T-helper 2 cell treated with Interferon-gamma antibody and Interleukin-4, amounts not matched to agents 5 μg/mL and 100 μg/mL, for 36 hours (primary cell): Measurements from ENCODE around the gene KCNAB1.
"Not testable (repeated sequence)": the region's sequence is repeated elsewhere in the genome, so short reads cannot be mapped to it uniquely, and the experiment has no call there.

Experiments used
- DNase-seq: peaks from one replicate; pipeline ENCODE4 v3.0.0; 2021; ENCODE audit warnings: low spot score
- H3K27ac Mint-ChIP-seq: one replicate; pipeline ENCODE4 v1.8.0; 2021; ENCODE audit warnings: mild to moderate bottlenecking, mixed read lengths
- H3K27me3 Mint-ChIP-seq: one replicate; pipeline ENCODE4 v1.8.0; 2021; ENCODE audit warnings: low read depth, mixed read lengths
- H3K36me3 Mint-ChIP-seq: one replicate; pipeline ENCODE4 v1.8.0; 2021; ENCODE audit warnings: low read depth, mixed read lengths
- H3K4me1 Mint-ChIP-seq: one replicate; pipeline ENCODE4 v1.8.0; 2021; ENCODE audit warnings: low read depth, mixed read lengths
- H3K4me3 Mint-ChIP-seq: one replicate; pipeline ENCODE4 v1.8.0; 2022; ENCODE audit warnings: mild to moderate bottlenecking, moderate library complexity, mixed read lengths
- H3K9me3 Mint-ChIP-seq: one replicate; pipeline ENCODE4 v1.8.0; 2021; ENCODE audit warnings: mixed read lengths

The KCNAB1 gene

DNA sequence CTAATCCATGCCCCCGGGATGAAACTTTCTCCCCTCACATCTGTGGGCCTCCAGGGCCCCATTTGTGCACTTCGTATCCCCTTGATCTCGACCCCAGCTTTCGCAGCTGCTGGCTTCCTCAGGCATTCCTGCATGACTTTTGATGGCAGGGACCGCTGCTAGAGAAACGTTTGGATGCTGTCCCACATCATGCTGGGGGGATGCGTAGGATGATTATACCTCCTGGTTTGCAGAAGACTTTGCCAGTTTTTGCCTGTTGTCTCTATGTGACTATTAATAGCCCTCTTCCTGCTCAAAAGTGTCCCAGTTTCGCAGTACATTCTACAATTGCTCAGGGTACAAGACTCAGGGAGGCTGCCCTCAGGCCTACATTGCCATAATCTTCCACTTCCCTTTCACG lies 10.4 kb upstream of the KCNAB1 start:
- H3K36me3 Mint-ChIP-seq: no peaks in the 10 kb centered on the region
- H3K4me3 Mint-ChIP-seq: no peak overlapping the region
- no peak for DNase-seq
- H3K9me3 Mint-ChIP-seq: no peaks in the 10 kb centered on the region
- no peaks in the 10 kb centered on the region for H3K27me3 Mint-ChIP-seq
- no peak overlapping the region for H3K27ac Mint-ChIP-seq
- no peaks in the 10 kb centered on the region for H3K4me1 Mint-ChIP-seq

GRCh38 chr3:156126467-156126866 lies 6.1 kb downstream of the KCNAB1 start:
- no peaks in the 10 kb centered on the region for H3K4me1 Mint-ChIP-seq
- H3K36me3 Mint-ChIP-seq: no peaks in the 10 kb centered on the region
- no peak for DNase-seq
- no peak overlapping the region for H3K4me3 Mint-ChIP-seq
- H3K27ac Mint-ChIP-seq: no peak overlapping the region
- H3K27me3 Mint-ChIP-seq: peaks cover 16% of the 10 kb centered on the region
- no peaks in the 10 kb centered on the region for H3K9me3 Mint-ChIP-seq

- Mint-ChIP-seq H3K36me3 (no peaks in the 10 kb centered on the region), H3K27me3 (peaks cover 25% of the 10 kb centered on the region), H3K9me3 (no peaks in the 10 kb centered on the region), H3K27ac (no peak overlapping the region), H3K4me3 (no peak overlapping the region), H3K4me1 (no peaks in the 10 kb centered on the region)
- no peak for DNase-seq
Observed at GRCh38 chr3:156131241-156131640, 10.9 kb downstream of the KCNAB1 start.

- Mint-ChIP-seq H3K36me3 (no peaks in the 10 kb centered on the region), H3K27me3 (peaks cover 28% of the 10 kb centered on the region), H3K4me1 (no peaks in the 10 kb centered on the region), H3K9me3 (no peaks in the 10 kb centered on the region), H3K27ac (no peak overlapping the region), H3K4me3 (no peak overlapping the region)
- DNase-seq: no peak
Observed at GRCh38 chr3:156131799-156132198, 11.4 kb downstream of the KCNAB1 start.

DNA sequence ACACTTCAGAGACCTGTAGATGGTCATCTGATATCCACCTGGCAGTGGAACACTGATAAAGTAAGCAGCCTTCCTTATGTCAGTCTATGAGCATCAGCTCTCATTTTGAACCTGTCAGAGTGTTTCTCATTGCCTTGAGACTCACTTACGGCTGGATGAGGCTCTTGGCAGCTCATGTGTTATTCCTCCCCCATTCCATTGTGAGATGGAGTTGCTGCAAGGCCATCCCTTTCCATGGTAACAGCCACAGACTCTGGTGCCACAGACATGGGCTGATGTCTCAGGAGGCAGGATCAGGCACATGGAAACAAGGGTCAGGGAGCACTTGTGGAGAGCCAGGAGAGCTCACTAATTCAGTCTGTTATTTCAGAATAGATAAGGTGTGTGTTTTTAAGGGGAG lies 11.9 kb downstream of the KCNAB1 start:
- Mint-ChIP-seq H3K4me3 (no peak overlapping the region), H3K27me3 (peaks cover 31% of the 10 kb centered on the region), H3K36me3 (no peaks in the 10 kb centered on the region), H3K9me3 (no peaks in the 10 kb centered on the region), H3K4me1 (no peaks in the 10 kb centered on the region), H3K27ac (no peak overlapping the region)
- no peak for DNase-seq

DNA sequence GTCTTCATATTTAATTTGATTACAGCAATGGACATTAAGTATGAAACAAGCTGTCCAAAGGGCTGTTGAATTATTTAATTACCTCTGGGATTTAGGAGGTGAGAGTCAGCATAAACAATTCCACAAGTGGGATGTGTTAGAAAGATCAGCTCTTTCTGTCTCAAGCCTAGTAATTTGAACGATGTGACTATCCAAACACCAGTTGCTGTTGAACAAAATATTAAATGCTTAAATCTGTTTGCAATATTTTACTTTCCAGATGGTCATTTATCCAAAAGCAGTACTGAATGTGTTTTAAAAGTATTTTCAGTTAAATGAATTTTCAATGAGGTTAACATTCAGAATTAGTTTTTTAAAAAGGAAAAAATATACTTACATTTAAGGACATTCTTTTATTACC lies 12.7 kb downstream of the KCNAB1 start:
- H3K9me3 Mint-ChIP-seq: no peaks in the 10 kb centered on the region
- H3K27me3 Mint-ChIP-seq: peaks cover 33% of the 10 kb centered on the region

DNA sequence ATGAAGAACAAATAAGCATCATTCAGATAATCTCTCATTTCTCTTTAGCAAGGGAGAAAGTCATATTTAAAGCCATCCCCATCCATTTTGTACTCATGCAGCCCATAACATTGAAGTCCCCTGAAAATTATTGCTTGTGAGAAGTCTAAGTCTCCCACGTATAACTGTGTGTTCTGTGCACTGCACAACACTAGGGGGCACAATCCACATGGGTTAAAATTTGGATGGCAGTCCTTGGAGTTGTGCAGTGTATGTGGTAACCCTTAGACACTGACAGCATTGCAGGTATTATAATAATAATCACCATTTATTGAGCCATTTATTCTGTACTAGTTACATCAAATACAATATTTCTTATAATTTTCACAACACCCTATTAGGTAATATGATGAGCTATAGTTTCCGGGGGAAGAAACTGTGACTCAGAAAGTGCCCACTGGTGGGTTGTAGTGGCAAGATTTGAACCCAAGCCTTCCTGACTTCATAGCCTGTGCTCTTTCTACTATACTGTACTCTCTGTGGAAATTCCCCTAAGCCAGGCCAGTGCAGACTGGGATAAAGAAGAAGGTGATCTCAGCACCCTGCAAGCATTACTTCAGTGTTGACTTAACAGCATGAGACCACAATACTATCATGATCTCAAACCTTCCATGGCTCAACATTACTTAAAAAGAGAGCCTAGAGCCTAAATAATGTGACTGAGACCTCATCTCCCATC lies 15.7 kb downstream of the KCNAB1 start:
- H3K36me3 Mint-ChIP-seq: no peaks in the 10 kb centered on the region
- DNase-seq: no peak
- no peak overlapping the region for H3K27ac Mint-ChIP-seq
- H3K27me3 Mint-ChIP-seq: peaks cover 46% of the 10 kb centered on the region
- no peaks in the 10 kb centered on the region for H3K9me3 Mint-ChIP-seq
- H3K4me1 Mint-ChIP-seq: no peaks in the 10 kb centered on the region
- no peak overlapping the region for H3K4me3 Mint-ChIP-seq

More for the DNA sequence above, 12.7 kb downstream of the KCNAB1 start:
- Mint-ChIP-seq H3K27ac (no peak overlapping the region), H3K36me3 (no peaks in the 10 kb centered on the region), H3K4me3 (no peak overlapping the region), H3K4me1 (no peaks in the 10 kb centered on the region)
- DNase-seq: no peak

- H3K27me3 Mint-ChIP-seq: peaks cover 46% of the 10 kb centered on the region
- not testable (repeated sequence) for H3K27ac Mint-ChIP-seq, H3K36me3 Mint-ChIP-seq, DNase-seq, H3K9me3 Mint-ChIP-seq, H3K4me3 Mint-ChIP-seq, H3K4me1 Mint-ChIP-seq
Observed at GRCh38 chr3:156137397-156137796, 17.0 kb downstream of the KCNAB1 start.

- Mint-ChIP-seq H3K4me3 (no peak overlapping the region), H3K27ac (no peak overlapping the region), H3K36me3 (no peaks in the 10 kb centered on the region), H3K9me3 (no peaks in the 10 kb centered on the region), H3K27me3 (peaks cover 52% of the 10 kb centered on the region), H3K4me1 (no peaks in the 10 kb centered on the region)
- no peak for DNase-seq
Observed at GRCh38 chr3:156140001-156140595, 19.7 kb downstream of the KCNAB1 start.

- Mint-ChIP-seq H3K36me3 (no peaks in the 10 kb centered on the region), H3K4me3 (no peak overlapping the region), H3K4me1 (no peaks in the 10 kb centered on the region), H3K9me3 (no peaks in the 10 kb centered on the region), H3K27ac (no peak overlapping the region), H3K27me3 (peaks cover 57% of the 10 kb centered on the region)
- DNase-seq: no peak
Observed at GRCh38 chr3:156142702-156143101, 22.3 kb downstream of the KCNAB1 start.

DNA sequence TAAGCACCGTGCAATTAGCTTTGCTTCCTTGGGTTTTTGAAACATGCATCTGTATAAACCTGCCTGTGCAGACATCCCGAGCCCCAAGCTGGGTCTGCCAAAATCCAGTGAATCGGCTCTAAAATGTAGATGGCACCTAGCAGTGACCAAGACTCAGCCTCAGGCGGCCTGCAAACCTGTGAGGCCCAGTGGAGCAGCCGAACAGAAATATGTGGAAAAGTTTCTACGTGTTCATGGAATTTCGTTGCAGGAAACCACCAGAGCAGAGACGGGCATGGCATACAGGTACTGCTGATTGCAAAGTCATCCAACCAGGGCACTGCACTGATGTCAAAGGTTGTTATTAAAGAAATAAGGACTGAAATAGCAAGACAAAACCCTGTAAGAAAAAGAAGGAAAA lies 22.8 kb downstream of the KCNAB1 start:
- peaks cover 56% of the 10 kb centered on the region for H3K27me3 Mint-ChIP-seq

DNA sequence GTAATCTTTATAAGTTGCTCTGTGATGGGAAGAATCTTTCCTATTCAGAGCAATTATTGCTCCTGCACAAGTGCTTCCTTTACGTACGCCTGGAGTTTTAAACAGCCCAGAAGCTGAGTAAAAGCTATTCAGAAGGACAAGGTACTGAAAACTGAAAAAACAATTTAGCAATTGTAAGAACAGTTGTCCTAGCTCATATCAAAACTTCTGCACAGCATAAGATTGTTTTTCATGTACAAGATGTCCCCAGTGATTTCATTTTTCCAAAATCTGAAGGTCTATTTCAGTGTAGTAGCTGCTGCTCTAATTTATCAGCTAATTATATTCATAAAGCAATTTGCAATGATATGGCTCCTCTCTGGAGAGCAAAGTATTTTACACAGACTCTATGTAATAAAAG lies 23.7 kb downstream of the KCNAB1 start:
- Mint-ChIP-seq H3K4me1 (peaks cover 1% of the 10 kb centered on the region), H3K9me3 (no peaks in the 10 kb centered on the region), H3K27me3 (peaks cover 54% of the 10 kb centered on the region), H3K4me3 (no peak overlapping the region), H3K36me3 (no peaks in the 10 kb centered on the region), H3K27ac (no peak overlapping the region)
- DNase-seq: no peak

More for the DNA sequence above, 22.8 kb downstream of the KCNAB1 start:
- no peaks in the 10 kb centered on the region for H3K9me3 Mint-ChIP-seq
- no peak overlapping the region for H3K27ac Mint-ChIP-seq
- H3K4me1 Mint-ChIP-seq: no peaks in the 10 kb centered on the region
- no peak overlapping the region for H3K4me3 Mint-ChIP-seq
- DNase-seq: no peak
- H3K36me3 Mint-ChIP-seq: no peaks in the 10 kb centered on the region

DNA sequence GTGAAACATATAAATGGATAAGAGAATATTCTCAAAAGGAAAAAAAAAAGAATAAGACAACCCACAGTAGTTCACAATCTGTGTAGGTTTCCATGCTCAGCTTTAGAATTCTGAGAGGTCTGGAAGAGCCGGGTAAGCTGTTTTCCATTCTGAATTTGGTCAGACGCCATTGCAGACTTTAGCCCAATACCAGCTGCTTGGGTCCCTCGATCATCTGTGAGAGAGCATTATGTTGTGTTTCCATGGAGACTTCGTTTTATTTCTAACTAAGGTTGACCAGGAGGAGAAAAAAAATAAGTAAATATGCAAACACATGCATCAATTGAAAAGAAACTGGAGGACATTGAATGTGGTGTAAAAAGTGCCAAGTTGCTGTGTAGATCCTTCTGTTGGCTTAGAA lies 25.5 kb downstream of the KCNAB1 start:
- no peaks in the 10 kb centered on the region for H3K9me3 Mint-ChIP-seq

GRCh38 chr3:156148345-156148945 lies 28.1 kb downstream of the KCNAB1 start:
- peaks cover 33% of the 10 kb centered on the region for H3K27me3 Mint-ChIP-seq
- H3K4me1 Mint-ChIP-seq: peaks cover 3% of the 10 kb centered on the region
- DNase-seq: no peak
- H3K4me3 Mint-ChIP-seq: no peak overlapping the region
- H3K27ac Mint-ChIP-seq: no peak overlapping the region
- no peaks in the 10 kb centered on the region for H3K9me3 Mint-ChIP-seq
- H3K36me3 Mint-ChIP-seq: no peaks in the 10 kb centered on the region

More for the DNA sequence above, 25.5 kb downstream of the KCNAB1 start:
- Mint-ChIP-seq H3K4me1 (peaks cover 3% of the 10 kb centered on the region), H3K36me3 (no peaks in the 10 kb centered on the region), H3K27ac (no peak overlapping the region), H3K4me3 (no peak overlapping the region), H3K27me3 (peaks cover 46% of the 10 kb centered on the region)
- no peak for DNase-seq
